Measurements from ENCODE around the gene PDE7B. TPM values are rescaled to one million over a fixed set of nuclear protein-coding genes. Genes with fewer than 3 reads are reported as not detected.

The PDE7B gene
- total RNA-seq, 1 donor from 2014 or later = 12.6 TPM

DNA sequence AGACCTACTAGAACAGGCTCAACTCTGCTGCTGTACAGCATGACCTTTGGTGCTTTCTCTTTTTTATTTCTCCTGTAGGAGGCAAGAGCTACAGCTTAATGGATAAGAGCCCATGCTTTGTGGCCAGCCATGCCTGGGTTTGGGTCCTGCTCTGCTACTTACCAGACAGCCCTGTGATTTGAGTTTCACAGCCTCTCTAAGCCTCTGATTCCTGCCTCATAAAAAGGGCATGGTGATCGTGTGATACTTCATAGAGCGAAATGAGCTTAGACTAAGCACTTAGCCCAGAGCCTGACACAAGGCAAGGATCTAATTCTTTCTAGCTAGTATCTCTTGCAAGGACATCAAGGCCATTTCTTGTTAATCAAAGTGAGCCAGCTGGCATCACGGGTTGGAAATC, 19.3 kb upstream of the PDE7B start:
- Histone ChIP-seq H3K36me3 (no peaks in the 10 kb centered on the region), H3K9me3 (replicated peaks) (no peaks in the 10 kb centered on the region), H3K27ac (replicated peaks) (no peak overlapping the region), H3K4me1 (no peaks in the 10 kb centered on the region), H3K4me3 (no peak overlapping the region), H3K27me3 (ENCODE audit: low read depth) (no peaks in the 10 kb centered on the region)
- DNase-seq = no peak
- intact Hi-C loops (cut with micrococcal nuclease) = no loop called here
- TF ChIP-seq CTCF (IDR thresholded peaks at IDR 0.05; ENCODE audit: borderline replicate concordance) = no peak

- TF ChIP-seq CTCF (IDR thresholded peaks at IDR 0.05; ENCODE audit: borderline replicate concordance) = no peak
- no peak for DNase-seq
- no peaks in the 10 kb centered on the region for H3K9me3 ChIP-seq (replicated peaks)
- H3K27me3 ChIP-seq (ENCODE audit: low read depth) = no peaks in the 10 kb centered on the region
- H3K4me3 ChIP-seq = no peak overlapping the region
- H3K4me1 ChIP-seq = no peaks in the 10 kb centered on the region
- intact Hi-C loops (cut with micrococcal nuclease) = no loop called here
- no peak overlapping the region for H3K27ac ChIP-seq (replicated peaks)
- H3K36me3 ChIP-seq = no peaks in the 10 kb centered on the region
Measured at GRCh38 chr6:135833771-135834170, 17.7 kb upstream of the PDE7B start.

DNA sequence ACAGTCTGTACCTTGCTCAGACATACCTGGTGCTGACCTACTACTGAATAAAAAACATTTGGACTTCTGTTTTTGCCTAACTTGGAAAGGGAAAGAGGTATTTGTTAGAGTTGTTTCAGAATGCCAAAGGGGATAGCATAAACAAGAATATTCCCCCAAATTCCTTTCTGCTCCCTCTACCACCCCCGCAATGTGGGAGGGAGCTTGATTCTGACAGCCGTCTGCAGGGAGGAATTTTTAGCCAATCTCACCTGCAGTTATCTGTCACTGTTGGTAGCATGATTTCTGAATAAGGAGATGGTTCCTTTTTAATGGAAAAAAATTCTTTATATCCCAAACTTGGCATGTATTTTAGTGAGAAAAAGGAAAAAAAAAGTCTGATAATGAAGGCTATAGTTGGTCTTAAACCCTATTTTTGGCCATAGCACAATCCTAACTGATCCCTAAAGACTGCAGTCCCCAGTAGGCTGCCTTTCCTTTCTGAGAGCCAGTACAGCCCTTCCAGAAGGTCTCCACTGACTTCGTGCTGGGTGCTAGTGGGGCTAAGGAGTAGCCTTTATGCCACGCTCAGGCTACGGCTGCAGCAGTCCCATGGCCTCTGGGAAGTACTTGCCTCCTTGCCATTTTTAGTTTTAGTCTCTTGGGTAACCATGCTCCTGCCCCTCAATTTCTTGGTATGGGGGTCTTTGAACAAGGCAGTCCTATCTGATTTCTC, 13.6 kb upstream of the PDE7B start:
- Histone ChIP-seq H3K27me3 (ENCODE audit: low read depth) (no peaks in the 10 kb centered on the region), H3K27ac (replicated peaks) (no peak overlapping the region), H3K4me1 (no peaks in the 10 kb centered on the region), H3K36me3 (no peaks in the 10 kb centered on the region), H3K9me3 (replicated peaks) (no peaks in the 10 kb centered on the region), H3K4me3 (no peak overlapping the region)
- DNase-seq = no peak
- no peak for TF ChIP-seq CTCF (IDR thresholded peaks at IDR 0.05; ENCODE audit: borderline replicate concordance)
- intact Hi-C loops (cut with micrococcal nuclease) = no loop called here

DNA sequence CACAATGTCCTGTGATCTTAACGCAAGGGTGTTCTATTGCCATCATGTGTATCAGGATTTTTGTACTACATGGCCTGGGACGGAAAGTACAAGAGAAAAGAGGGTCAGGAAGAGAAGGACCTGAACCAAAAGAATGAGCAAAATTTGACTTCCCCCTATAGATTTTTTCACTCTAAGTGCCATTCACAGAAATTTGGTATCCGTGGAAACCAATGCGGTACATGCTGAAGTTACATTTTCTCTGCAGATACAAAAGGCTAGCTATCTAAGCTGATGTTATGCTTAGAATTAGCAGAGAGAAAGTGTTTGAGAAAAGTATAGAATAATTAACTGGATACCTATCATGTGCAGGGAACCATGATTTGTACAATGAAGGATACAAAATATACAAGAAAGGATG, 12.4 kb upstream of the PDE7B start:
- Histone ChIP-seq H3K27ac (replicated peaks) (no peak overlapping the region), H3K9me3 (replicated peaks) (no peaks in the 10 kb centered on the region), H3K27me3 (ENCODE audit: low read depth) (no peaks in the 10 kb centered on the region), H3K4me1 (no peaks in the 10 kb centered on the region), H3K4me3 (no peak overlapping the region), H3K36me3 (no peaks in the 10 kb centered on the region)
- intact Hi-C loops (cut with micrococcal nuclease) = no loop called here
- no peak for DNase-seq
- no peak for TF ChIP-seq CTCF (IDR thresholded peaks at IDR 0.05; ENCODE audit: borderline replicate concordance)

GRCh38 chr6:135842618-135843392, 8.7 kb upstream of the PDE7B start:
- no peaks in the 10 kb centered on the region for H3K4me1 ChIP-seq
- H3K27ac ChIP-seq (replicated peaks) = no peak overlapping the region
- peaks cover 6% of the 10 kb centered on the region for H3K9me3 ChIP-seq (replicated peaks)
- TF ChIP-seq CTCF (IDR thresholded peaks at IDR 0.05; ENCODE audit: borderline replicate concordance) = no peak
- H3K27me3 ChIP-seq (ENCODE audit: low read depth) = no peaks in the 10 kb centered on the region
- intact Hi-C loops (cut with micrococcal nuclease) = no loop called here
- no peak for DNase-seq
- H3K36me3 ChIP-seq = no peaks in the 10 kb centered on the region
- no peak overlapping the region for H3K4me3 ChIP-seq

All from left ventricle myocardium inferior (tissue), 1 donor.